Airway epithelial cell (primary cell): ENCODE data around the gene CCDC121. TPM values are rescaled to one million over a fixed set of nuclear protein-coding genes. Genes with fewer than 3 reads are reported as not detected.

ENCODE experiments used
- total RNA-seq: library from RNA; depleted of rRNA; stranded (reverse); fragments of >200 nt; gene quantifications from 2 replicates; pipeline ENCODE4 v1.2.3, GENCODE V29; 2015

CCDC121 gene
- total RNA-seq: 0.21 and 0.74 TPM in 2 replicates

DNA sequence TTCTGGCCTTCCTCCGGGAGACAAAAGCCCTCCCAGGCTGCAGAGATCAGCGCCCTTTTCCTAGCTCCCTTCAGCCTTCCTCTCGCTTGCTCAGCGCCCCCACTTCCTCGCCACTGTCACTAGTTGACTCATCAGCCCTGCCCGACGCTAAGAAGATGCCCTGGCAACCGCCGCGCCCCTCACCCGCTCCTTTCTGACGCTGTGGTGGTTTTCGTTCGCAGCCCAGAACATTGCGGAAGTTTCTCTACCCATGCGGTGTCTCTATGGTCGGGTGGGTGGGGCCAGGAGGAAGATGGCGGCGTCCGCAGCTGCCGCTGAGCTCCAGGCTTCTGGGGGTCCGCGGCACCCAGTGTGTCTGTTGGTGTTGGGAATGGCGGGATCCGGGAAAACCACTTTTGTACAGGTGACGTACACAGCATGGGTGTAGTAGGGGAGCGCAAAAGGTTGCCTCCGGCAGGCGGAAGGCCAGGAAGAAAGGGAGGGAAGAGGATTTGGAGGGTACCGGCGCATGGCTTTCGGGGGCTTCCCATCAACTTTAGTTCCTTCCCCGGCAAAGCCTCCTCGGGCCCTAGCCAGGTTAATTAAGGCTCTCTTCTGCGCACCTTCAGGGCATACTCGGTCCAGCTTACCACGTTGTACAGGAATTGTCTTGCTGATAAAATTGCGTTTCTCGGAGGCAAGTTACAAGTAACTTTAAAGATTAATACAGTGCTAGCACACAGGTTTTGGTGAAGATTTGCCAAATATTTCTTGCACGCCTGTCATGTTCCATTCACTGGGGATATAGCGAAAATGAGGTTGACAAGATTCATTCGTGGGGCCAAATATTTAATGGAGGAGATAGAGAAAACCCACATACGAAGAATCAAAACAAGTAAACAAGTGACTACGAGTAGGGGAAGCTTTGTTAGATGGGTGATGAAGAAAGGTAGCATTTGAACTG lies at the start of gene CCDC121, which contains the start of gene GPN1:
TSS of gene CCDC121 (minus strand) at position 246 of the 943 bp plus-strand sequence. CDS start 1,213 bp downstream, outside the sequence.
TSS of gene GPN1 (plus strand) at position 284 of the 943 bp plus-strand sequence. CDS start at position 293, 9 bp downstream.

GRCh38 chr2:27663285-27664153 lies 34.7 kb upstream of the CCDC121 start, which contains the start of the genes SLC4A1AP and SUPT7L:
Gene SLC4A1AP (plus strand): TSS chr2:27663889. CDS start chr2:27663915, 26 bp downstream.
Gene SUPT7L (minus strand): TSS chr2:27663614. CDS start chr2:27662192, 1,422 bp downstream.

DNA sequence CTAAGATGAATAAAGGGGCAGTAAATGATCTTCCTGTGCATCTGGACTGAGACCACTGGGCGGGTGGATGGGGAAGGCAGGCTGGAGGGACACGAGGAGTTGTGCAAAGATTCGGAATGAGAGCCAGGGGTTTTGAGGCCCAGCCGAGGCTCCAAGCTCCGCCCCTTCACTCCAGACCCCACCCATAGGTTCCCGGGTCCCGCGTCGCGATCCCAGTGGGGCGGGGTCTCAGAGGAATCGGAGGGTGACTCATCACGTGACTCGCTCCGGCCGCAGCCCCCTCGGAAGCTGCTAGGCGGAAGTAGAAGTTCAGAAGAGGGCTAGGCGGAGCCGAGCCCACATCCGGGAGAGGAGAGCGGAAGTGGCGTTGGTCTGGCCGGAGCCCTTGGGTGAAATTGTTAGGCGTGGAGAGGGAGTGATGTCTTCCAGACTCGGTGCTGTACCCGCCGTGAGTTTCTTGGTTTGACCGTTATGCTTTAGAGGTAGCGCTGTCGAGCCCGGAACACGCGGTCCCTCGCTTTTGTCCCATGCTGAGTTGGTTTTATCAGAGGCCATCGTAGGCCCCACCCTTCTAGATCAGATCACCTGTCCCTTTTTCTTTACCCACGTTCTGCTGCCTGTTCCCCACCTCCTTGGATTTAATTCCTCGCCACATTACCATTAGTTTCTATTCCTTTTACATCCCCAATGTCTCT lies 46.0 kb downstream of the CCDC121 start, which contains the start of gene ZNF512:
TSS of gene ZNF512 (plus strand) at position 348 of the 695 bp plus-strand sequence. CDS start at position 419, 71 bp downstream.

Other genes with a start within 250 kb of the CCDC121 start
- 9.1 and 11.0 TPM in 2 replicates for gene ZNF513, start 248.3 kb downstream of the CCDC121 start, total RNA-seq
- 114 and 115 TPM in 2 replicates for gene PPM1G, start 219.4 kb downstream of the CCDC121 start, total RNA-seq
- 64.1 and 83.3 TPM in 2 replicates for gene NRBP1, start 200.4 kb downstream of the CCDC121 start, total RNA-seq
- 44.1 and 86.7 TPM in 2 replicates for gene KRTCAP3, start 186.6 kb downstream of the CCDC121 start, total RNA-seq
- 8.2 and 9.2 TPM in 2 replicates for gene IFT172, start 139.3 kb downstream of the CCDC121 start, total RNA-seq
- gene FNDC4, start 133.8 kb downstream of the CCDC121 start, total RNA-seq: 9.7 and 12.5 TPM in 2 replicates
- gene GCKR, start 132.2 kb downstream of the CCDC121 start, total RNA-seq: not detected in 2 replicates
- 14.7 and 22.4 TPM in 2 replicates for gene ZNF512, start 46.0 kb downstream of the CCDC121 start, total RNA-seq
- gene GPN1, start within 50 bp of the CCDC121 start, total RNA-seq: 27.7 and 33.7 TPM in 2 replicates
- gene SUPT7L, start 34.6 kb upstream of the CCDC121 start, total RNA-seq: 13.7 and 16.1 TPM in 2 replicates
- 16.3 and 20.4 TPM in 2 replicates for gene SLC4A1AP, start 34.9 kb upstream of the CCDC121 start, total RNA-seq
- gene MRPL33, start 142.7 kb upstream of the CCDC121 start, total RNA-seq: 97.8 and 137 TPM in 2 replicates